Measurements from ENCODE around the gene ADORA2A. TPM values are rescaled to one million over a fixed set of nuclear protein-coding genes. Genes with fewer than 3 reads are reported as not detected.

Gene ADORA2A
- polyA plus RNA-seq, 2 of the 4 experiments (the other 2 are of a cell fraction): 0.48 to 1.8 TPM

- no peak for TF ChIP-seq TP53 (CRISPR knock-in tag; IDR thresholded peaks at IDR 0.05)
- TF ChIP-seq CHD2 (IDR thresholded peaks at IDR 0.05; ENCODE audit: low read length, partially characterized antibody): no peak
- TF ChIP-seq CHD4 (IDR thresholded peaks at IDR 0.05; ENCODE audit: borderline replicate concordance): no peak
- TF ChIP-seq KDM1A (IDR thresholded peaks at IDR 0.05; ENCODE audit: low read depth): no peak
- TF ChIP-seq RCOR1 (IDR thresholded peaks at IDR 0.05; ENCODE audit: low read depth, low read length): no peak
- TF ChIP-seq ELK1 (IDR thresholded peaks at IDR 0.05; ENCODE audit: low read depth, low read length): no peak
- TF ChIP-seq POLR2A (IDR thresholded peaks at IDR 0.05; ENCODE audit: low read length): no peak
- TF ChIP-seq RARB (CRISPR knock-in tag; IDR thresholded peaks at IDR 0.05): no peak
- TF ChIP-seq RAD21 (conservative IDR thresholded peaks at IDR 0.05 in 1 of 2, IDR thresholded peaks at IDR 0.05 in 1 of 2): no peak
- no peak for TF ChIP-seq NFE2L2 (conservative IDR thresholded peaks at IDR 0.05; ENCODE audit: low read length)
- no peak for TF ChIP-seq ZC3H11A (IDR thresholded peaks at IDR 0.05)
- no peak for TF ChIP-seq GATA3 (IDR thresholded peaks at IDR 0.05; ENCODE audit: borderline replicate concordance)
- TF ChIP-seq CTCF (IDR thresholded peaks at IDR 0.05): no peak
- no peak for TF ChIP-seq ATOH8 (CRISPR knock-in tag; IDR thresholded peaks at IDR 0.05; ENCODE audit: low read depth)
- TF ChIP-seq EP300 (IDR thresholded peaks at IDR 0.05): no peak
- TF ChIP-seq FOXS1 (CRISPR knock-in tag; IDR thresholded peaks at IDR 0.05): no peak
- no peak for TF ChIP-seq ZNF302 (CRISPR knock-in tag; IDR thresholded peaks at IDR 0.05)
- TF ChIP-seq HEYL (CRISPR knock-in tag; IDR thresholded peaks at IDR 0.05): no peak
- no peak for DNase-seq (ENCODE audit: low read depth in 1 of 2, low spot score in 1 of 2)
- Histone ChIP-seq H3K4me3 (no peak overlapping the region), H3K4me1 (no peaks in the 10 kb centered on the region), H3K4me2 (no peak overlapping the region), H3K9me3 (no peaks in the 10 kb centered on the region), H3K27ac (no peak overlapping the region)
- ATAC-seq: no peak
- 93% methylated on average over 29 of the region's 30 CpGs for WGBS (ENCODE audit: missing lambda C conversion rate)
- CTCF ChIA-PET: no interaction called here
- POLR2A ChIA-PET: no interaction called here
- no peak for FAIRE-seq
These were observed 13.5 kb downstream of the ADORA2A start for GRCh38 chr22:24440718-24441405.

GRCh38 chr22:24441406-24442351 is 14.3 kb downstream of the ADORA2A start:
- no peak overlapping the region for H3K4me2 ChIP-seq
- ChIA-PET CTCF (no interaction called here), POLR2A (no interaction called here)
- H3K4me1 ChIP-seq: no peaks in the 10 kb centered on the region
- 85% methylated on average over 8 of the region's 8 CpGs for WGBS (ENCODE audit: missing lambda C conversion rate)
- no peak for DNase-seq (ENCODE audit: low read depth in 1 of 2, low spot score in 1 of 2)
- FAIRE-seq: no peak
- no peak for ATAC-seq
- H3K9me3 ChIP-seq: no peaks in the 10 kb centered on the region
- no peak overlapping the region for H3K4me3 ChIP-seq
- H3K27ac ChIP-seq: no peak overlapping the region
- TF ChIP-seq HDAC2 (IDR thresholded peaks at IDR 0.05): no peak
- no peak for TF ChIP-seq CBX8 (IDR thresholded peaks at IDR 0.05)
- TF ChIP-seq EHMT2 (IDR thresholded peaks at IDR 0.05; ENCODE audit: low read depth): no peak
- no peak for TF ChIP-seq ZFP36 (IDR thresholded peaks at IDR 0.05; ENCODE audit: borderline replicate concordance, partially characterized antibody)
- TF ChIP-seq NR3C1 (IDR thresholded peaks at IDR 0.05): no peak
- TF ChIP-seq ATOH8 (CRISPR knock-in tag; IDR thresholded peaks at IDR 0.05; ENCODE audit: low read depth): no peak
- no peak for TF ChIP-seq EHF (CRISPR knock-in tag; IDR thresholded peaks at IDR 0.05)
- TF ChIP-seq CTCF (IDR thresholded peaks at IDR 0.05): no peak
- no peak for TF ChIP-seq MYC (IDR thresholded peaks at IDR 0.05; ENCODE audit: borderline replicate concordance, low read length)
- no peak for TF ChIP-seq HES2 (IDR thresholded peaks at IDR 0.05)
- TF ChIP-seq KDM1A (IDR thresholded peaks at IDR 0.05; ENCODE audit: low read depth): no peak
- TF ChIP-seq HOXB5 (CRISPR knock-in tag; IDR thresholded peaks at IDR 0.05): no peak
- TF ChIP-seq RFX5 (IDR thresholded peaks at IDR 0.05): no peak

All from A549 (cell line).